ENCODE measurements around the gene ACE.

ACE gene

GRCh38 chr17:63519972-63520882 lies 43.4 kb downstream of the ACE start:
- H3K36me3 ChIP-seq = peaks cover 12% of the 10 kb centered on the region
- no peak overlapping the region for H3K4me3 ChIP-seq (ENCODE audit: low read depth, low read length)
- DNase-seq = no peak
- TF ChIP-seq, protein P1, sequence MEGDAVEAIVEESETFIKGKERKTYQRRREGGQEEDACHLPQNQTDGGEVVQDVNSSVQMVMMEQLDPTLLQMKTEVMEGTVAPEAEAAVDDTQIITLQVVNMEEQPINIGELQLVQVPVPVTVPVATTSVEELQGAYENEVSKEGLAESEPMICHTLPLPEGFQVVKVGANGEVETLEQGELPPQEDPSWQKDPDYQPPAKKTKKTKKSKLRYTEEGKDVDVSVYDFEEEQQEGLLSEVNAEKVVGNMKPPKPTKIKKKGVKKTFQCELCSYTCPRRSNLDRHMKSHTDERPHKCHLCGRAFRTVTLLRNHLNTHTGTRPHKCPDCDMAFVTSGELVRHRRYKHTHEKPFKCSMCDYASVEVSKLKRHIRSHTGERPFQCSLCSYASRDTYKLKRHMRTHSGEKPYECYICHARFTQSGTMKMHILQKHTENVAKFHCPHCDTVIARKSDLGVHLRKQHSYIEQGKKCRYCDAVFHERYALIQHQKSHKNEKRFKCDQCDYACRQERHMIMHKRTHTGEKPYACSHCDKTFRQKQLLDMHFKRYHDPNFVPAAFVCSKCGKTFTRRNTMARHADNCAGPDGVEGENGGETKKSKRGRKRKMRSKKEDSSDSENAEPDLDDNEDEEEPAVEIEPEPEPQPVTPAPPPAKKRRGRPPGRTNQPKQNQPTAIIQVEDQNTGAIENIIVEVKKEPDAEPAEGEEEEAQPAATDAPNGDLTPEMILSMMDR (IDR thresholded peaks at IDR 0.05; ENCODE audit: low read depth, low read length) = no peak
- no peak overlapping the region; the same call in 1 of the 2 replicates for H3K27ac ChIP-seq
- no peaks in the 10 kb centered on the region for H3K9me3 ChIP-seq (ENCODE audit: severe bottlenecking)
- H3K27me3 ChIP-seq (ENCODE audit: insufficient read depth, low read depth, severe bottlenecking) = no peaks in the 10 kb centered on the region

GRCh38 chr17:63523253-63523855 lies 46.5 kb downstream of the ACE start, which contains the start of gene KCNH6:
Gene KCNH6, plus strand, starts transcription at chr17:63523358. Its CDS starts 56 bp downstream, at chr17:63523414.
- Histone ChIP-seq H3K36me3 (peaks cover 41% of the 10 kb centered on the region), H3K9me3 (ENCODE audit: severe bottlenecking) (no peaks in the 10 kb centered on the region), H3K27ac (peak within 1 kb of the TSS; percentile 95), H3K27me3 (ENCODE audit: insufficient read depth, low read depth, severe bottlenecking) (no peaks in the 10 kb centered on the region), H3K4me3 (ENCODE audit: low read depth, low read length) (peak within 1 kb of the TSS; percentile 78)
- no peak for DNase-seq
- TF ChIP-seq, protein P1 (IDR thresholded peaks at IDR 0.05; ENCODE audit: low read depth, low read length) = no peak

DNA sequence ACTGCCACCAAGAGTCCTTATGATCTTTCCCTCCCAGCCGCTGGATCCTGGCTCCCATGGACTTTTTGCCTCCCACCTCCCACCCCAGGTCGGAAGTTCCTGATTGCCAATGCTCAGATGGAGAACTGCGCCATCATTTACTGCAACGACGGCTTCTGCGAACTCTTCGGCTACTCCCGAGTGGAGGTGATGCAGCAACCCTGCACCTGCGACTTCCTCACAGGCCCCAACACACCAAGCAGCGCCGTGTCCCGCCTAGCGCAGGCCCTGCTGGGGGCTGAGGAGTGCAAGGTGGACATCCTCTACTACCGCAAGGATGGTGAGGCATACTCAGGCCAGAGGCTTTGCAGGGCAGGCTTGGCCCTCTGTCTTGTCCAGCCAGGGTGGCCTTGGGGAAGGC lies 47.2 kb downstream of the ACE start:
- no peaks in the 10 kb centered on the region for H3K27me3 ChIP-seq (ENCODE audit: insufficient read depth, low read depth, severe bottlenecking)
- TF ChIP-seq, protein P1 (IDR thresholded peaks at IDR 0.05; ENCODE audit: low read depth, low read length) = no peak
- H3K27ac ChIP-seq = peak overlapping the region; percentile 95
- peak overlapping the region; percentile 78 for H3K4me3 ChIP-seq (ENCODE audit: low read depth, low read length)
- peaks cover 46% of the 10 kb centered on the region for H3K36me3 ChIP-seq
- no peak for DNase-seq
- no peaks in the 10 kb centered on the region for H3K9me3 ChIP-seq (ENCODE audit: severe bottlenecking)

DNA sequence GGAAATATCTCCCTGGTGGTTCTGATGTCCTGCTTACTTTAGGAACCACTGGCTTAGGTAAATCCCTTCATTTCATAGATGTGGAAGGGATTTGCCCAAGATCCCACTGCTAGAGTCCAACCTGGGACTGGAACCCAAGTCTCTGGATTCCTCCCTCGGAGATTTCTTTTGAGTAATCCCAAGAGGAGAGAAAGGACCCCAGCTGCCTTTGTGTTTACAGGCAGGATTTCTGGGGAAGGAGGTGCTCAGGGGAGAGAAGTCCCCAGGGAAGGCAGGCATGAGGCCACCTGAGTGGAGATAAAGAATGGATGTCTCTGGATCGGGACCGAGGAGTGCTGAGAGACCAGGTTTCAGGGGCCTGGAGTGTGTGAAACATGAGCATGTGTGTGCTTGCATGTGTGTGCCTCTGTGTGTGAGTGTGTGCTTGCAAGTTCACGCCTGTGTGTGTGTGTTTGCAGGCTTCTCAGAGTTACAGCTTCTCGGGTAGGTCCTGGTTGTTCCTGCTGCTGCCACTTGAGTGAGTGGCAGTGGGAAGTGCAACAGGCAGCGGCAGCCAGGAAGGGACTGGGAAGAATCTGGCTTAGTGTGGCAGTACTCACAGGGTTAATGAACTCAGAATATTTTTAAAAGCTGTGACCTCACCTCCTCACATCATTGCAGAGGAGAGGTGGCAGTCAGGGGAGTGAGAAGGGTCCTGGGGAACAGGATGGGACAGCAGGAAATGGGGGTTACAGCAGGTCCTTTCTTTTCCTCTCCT lies 48.5 kb downstream of the ACE start:
- H3K27ac ChIP-seq = peak overlapping the region; percentile 95
- TF ChIP-seq, protein P1 (IDR thresholded peaks at IDR 0.05; ENCODE audit: low read depth, low read length) = no peak
- H3K27me3 ChIP-seq (ENCODE audit: insufficient read depth, low read depth, severe bottlenecking) = no peaks in the 10 kb centered on the region
- peak; percentile 64 for DNase-seq
- no peaks in the 10 kb centered on the region for H3K9me3 ChIP-seq (ENCODE audit: severe bottlenecking)
- H3K4me3 ChIP-seq (ENCODE audit: low read depth, low read length) = peak overlapping the region; percentile 78
- peaks cover 50% of the 10 kb centered on the region for H3K36me3 ChIP-seq

- TF ChIP-seq, protein P1 (IDR thresholded peaks at IDR 0.05; ENCODE audit: low read depth, low read length) = no peak
Measured at GRCh38 chr17:63526861-63527260, 50.0 kb downstream of the ACE start.

More at GRCh38 chr17:63526861-63527260, 50.0 kb downstream of the ACE start:
- no peaks in the 10 kb centered on the region for H3K27me3 ChIP-seq (ENCODE audit: insufficient read depth, low read depth, severe bottlenecking)
- H3K36me3 ChIP-seq = peaks cover 56% of the 10 kb centered on the region
- no peaks in the 10 kb centered on the region for H3K9me3 ChIP-seq (ENCODE audit: severe bottlenecking)
- peak overlapping the region; percentile 4; the same call in 1 of the 2 replicates for H3K4me3 ChIP-seq (ENCODE audit: low read depth, low read length)
- DNase-seq = no peak
- H3K27ac ChIP-seq = peak overlapping the region; percentile 95

All from WERI-Rb-1 (cell line).